DMS 273 (cell line): ENCODE results near the gene TSKU.

Experiments
- DNase-seq: peaks from one replicate; lab custom pipeline; 2025; ENCODE audit not compliant: unreplicated experiment; lab: John Stamatoyannopoulos, UW

TSKU gene

GRCh38 chr11:76750746-76751145, 32.4 kb upstream of the TSKU start:
- no peak for DNase-seq

GRCh38 chr11:76752321-76753143, 30.6 kb upstream of the TSKU start:
- no peak for DNase-seq

GRCh38 chr11:76753449-76753848, 29.7 kb upstream of the TSKU start:
- DNase-seq = no peak

GRCh38 chr11:76753950-76754349, 29.2 kb upstream of the TSKU start:
- no peak for DNase-seq

GRCh38 chr11:76756341-76756741, 26.8 kb upstream of the TSKU start:
- peak; percentile 61 for DNase-seq

- DNase-seq = no peak
These were observed 24.8 kb upstream of the TSKU start for GRCh38 chr11:76758311-76758710.

GRCh38 chr11:76759092-76759491, 24.1 kb upstream of the TSKU start:
- no peak for DNase-seq

- DNase-seq = no peak
These were observed 23.6 kb upstream of the TSKU start for GRCh38 chr11:76759517-76759916.

- DNase-seq = no peak
These were observed 22.9 kb upstream of the TSKU start for GRCh38 chr11:76760236-76760635.

- no peak for DNase-seq
These were observed 21.3 kb upstream of the TSKU start for GRCh38 chr11:76761718-76762355.

- no peak for DNase-seq
These were observed 20.8 kb upstream of the TSKU start for GRCh38 chr11:76762356-76762752.

GRCh38 chr11:76762867-76763572, 20.1 kb upstream of the TSKU start:
- no peak for DNase-seq

GRCh38 chr11:76763573-76764346, 19.4 kb upstream of the TSKU start:
- no peak for DNase-seq

- DNase-seq = no peak
These were observed 18.1 kb upstream of the TSKU start for GRCh38 chr11:76764941-76765665.

GRCh38 chr11:76765863-76766350, 17.2 kb upstream of the TSKU start:
- DNase-seq = no peak

- no peak for DNase-seq
These were observed 16.6 kb upstream of the TSKU start for GRCh38 chr11:76766521-76766920.

- DNase-seq = no peak
These were observed 15.5 kb upstream of the TSKU start for GRCh38 chr11:76767659-76768058.

GRCh38 chr11:76768088-76768908, 14.9 kb upstream of the TSKU start:
- DNase-seq = peak; percentile 65

- no peak for DNase-seq
These were observed 14.1 kb upstream of the TSKU start for GRCh38 chr11:76768909-76769560.
